Thyroid gland (tissue), 4 donors: ENCODE measurements around the gene NOP16. TPM values are rescaled to one million over a fixed set of nuclear protein-coding genes. Genes with fewer than 3 reads are reported as not detected.

Experiments used
- DNase-seq, 2 donors: peaks; one replicate each; pipeline ENCODE4 v3.0.0-alpha.2; 2019
- H3K27ac ChIP-seq, 3 donors: fragments of 200-600 bp; sonication (generic); 1 replicate in 2 of 3; 2 replicates in 1 of 3; pipeline ENCODE4 v1.5.1; 2016 to 2019; ENCODE audit warnings: mild to moderate bottlenecking in 1 of 3, moderate library complexity in 1 of 3
- H3K27me3 ChIP-seq: fragments of 200-600 bp; sonication (generic); one replicate; pipeline ENCODE4 v1.5.1; 2019
- H3K36me3 ChIP-seq, 2 donors: fragments of 200-600 bp; sonication (generic); one replicate each; pipeline ENCODE4 v1.5.1; 2016 to 2019
- H3K4me1 ChIP-seq, 2 donors: fragments of 200-600 bp; sonication (generic); one replicate each; pipeline ENCODE4 v1.5.1; 2017 to 2019
- H3K4me3 ChIP-seq, 3 donors: fragments of 200-600 bp; sonication (generic); replicated peaks in 1 of 3; 1 replicate in 2 of 3; 2 replicates in 1 of 3; pipeline ENCODE4 v1.5.1; 2016; ENCODE audit warnings: mild to moderate bottlenecking in 1 of 3
- H3K9me3 ChIP-seq: fragments of 200-600 bp; sonication (generic); one replicate; pipeline ENCODE4 v1.5.1; 2017
- CTCF ChIP-seq, 6 experiments: fragments of 200-600 bp in 3 of 6; fragments of 450-650 bp in 3 of 6; sonication (generic) in 3 of 6; IDR thresholded peaks; one replicate each; pipeline ENCODE4 v1.5.1; 2016 to 2019; ENCODE audit warnings: antibody characterized with exemption in 6 of 6, mild to moderate bottlenecking in 2 of 6, inconsistent platforms in 1 of 6, moderate library complexity in 1 of 6
- POLR2A ChIP-seq, 2 donors: fragments of 450-650 bp; IDR thresholded peaks; one replicate each; pipeline ENCODE4 v1.6.1; 2017; ENCODE audit warnings: antibody characterized with exemption in 2 of 2, mild to moderate bottlenecking in 2 of 2, moderate library complexity in 1 of 2
- WGBS, 2 donors: methylation state at CpG; one replicate each; pipeline ENCODE4 v1.1.5; 2017; 5-methylcytosine and 5-hydroxymethylcytosine counted together
- intact Hi-C: fragments of 100-400 bp; cut with DNase I; formaldehyde crosslinking; loops from one replicate; pipeline ENCODE4 v1.15.1; 2023
- total RNA-seq, 4 donors: library from RNA; depleted of rRNA; stranded (reverse); fragments of >200 nt; gene quantifications; one replicate each; pipeline ENCODE4 v1.2.3, GENCODE V29; 2016

The NOP16 gene
- total RNA-seq, 4 donors from 2014 or later: 4.7 to 13.7 (median 8.2) TPM

- 91 to 92% methylated on average over 9 of the region's 9 CpGs for WGBS, 2 donors
- Histone ChIP-seq H3K27ac (no peak overlapping the region), H3K36me3 (peaks cover 20 to 24% of the 10 kb centered on the region in 2 donors), H3K4me3 (no peak overlapping the region), H3K9me3 (no peaks in the 10 kb centered on the region), H3K27me3 (no peaks in the 10 kb centered on the region), H3K4me1 (peaks cover 8 to 11% of the 10 kb centered on the region in 2 donors)
- TF ChIP-seq CTCF (IDR thresholded peaks at IDR 0.05) (no peak), POLR2A (IDR thresholded peaks at IDR 0.05) (no peak)
- no peak for DNase-seq
- intact Hi-C loops: no loop called here
Observed at GRCh38 chr5:176383961-176384360, 4.4 kb downstream of the NOP16 start.

- 91% methylated on average over 14 to 15 of the region's 15 CpGs for WGBS, 2 donors
- TF ChIP-seq POLR2A (IDR thresholded peaks at IDR 0.05) (no peak), CTCF (IDR thresholded peaks at IDR 0.05) (no peak)
- no peak for DNase-seq
- Histone ChIP-seq H3K4me1 (peaks cover 8 to 11% of the 10 kb centered on the region in 2 donors), H3K27me3 (no peaks in the 10 kb centered on the region), H3K4me3 (no peak overlapping the region), H3K36me3 (peaks cover 20 to 24% of the 10 kb centered on the region in 2 donors), H3K9me3 (no peaks in the 10 kb centered on the region), H3K27ac (no peak overlapping the region)
- intact Hi-C loops: no loop called here
Observed at GRCh38 chr5:176383248-176383905, 5.0 kb downstream of the NOP16 start.

- no peak overlapping the region for H3K4me3 ChIP-seq
- DNase-seq: no peak
- no peaks in the 10 kb centered on the region for H3K27me3 ChIP-seq
- H3K36me3 ChIP-seq: peaks cover 20 to 24% of the 10 kb centered on the region in 2 donors
- 89 to 100% methylated on average over 3 of the region's 3 CpGs for WGBS, 2 donors
- TF ChIP-seq CTCF (IDR thresholded peaks at IDR 0.05): no peak
- no peak for TF ChIP-seq POLR2A (IDR thresholded peaks at IDR 0.05)
- no peaks in the 10 kb centered on the region for H3K9me3 ChIP-seq
- intact Hi-C loops: no loop called here
- H3K27ac ChIP-seq: no peak overlapping the region
- peaks cover 4 to 7% of the 10 kb centered on the region in 2 donors for H3K4me1 ChIP-seq
Observed at GRCh38 chr5:176382721-176383120, 5.7 kb downstream of the NOP16 start.

- Histone ChIP-seq H3K4me3 (no peak overlapping the region), H3K4me1 (peaks cover 0 to under 1% of the 10 kb centered on the region in 2 donors), H3K27me3 (no peaks in the 10 kb centered on the region), H3K27ac (no peak overlapping the region), H3K9me3 (no peaks in the 10 kb centered on the region), H3K36me3 (peaks cover 20 to 24% of the 10 kb centered on the region in 2 donors)
- intact Hi-C loops: no loop called here
- TF ChIP-seq POLR2A (IDR thresholded peaks at IDR 0.05) (no peak), CTCF (IDR thresholded peaks at IDR 0.05) (no peak)
- no peak for DNase-seq
- WGBS, 2 donors: 94 to 97% methylated on average over 3 of the region's 3 CpGs
Observed at GRCh38 chr5:176381979-176382378, 6.4 kb downstream of the NOP16 start.

- peaks cover 20 to 24% of the 10 kb centered on the region in 2 donors for H3K36me3 ChIP-seq
- H3K4me3 ChIP-seq: no peak overlapping the region
- no peak for TF ChIP-seq POLR2A (IDR thresholded peaks at IDR 0.05)
- TF ChIP-seq CTCF (IDR thresholded peaks at IDR 0.05): no peak
- no peaks in the 10 kb centered on the region for H3K9me3 ChIP-seq
- intact Hi-C loops: no loop called here
- H3K27me3 ChIP-seq: no peaks in the 10 kb centered on the region
- H3K4me1 ChIP-seq: no peaks in the 10 kb centered on the region
- no peak overlapping the region for H3K27ac ChIP-seq
- 73 to 98% methylated on average over 3 of the region's 3 CpGs for WGBS, 2 donors
- no peak for DNase-seq
Observed at GRCh38 chr5:176381423-176381822, 7.0 kb downstream of the NOP16 start.
